ENCODE results near the gene EN1.

DNA sequence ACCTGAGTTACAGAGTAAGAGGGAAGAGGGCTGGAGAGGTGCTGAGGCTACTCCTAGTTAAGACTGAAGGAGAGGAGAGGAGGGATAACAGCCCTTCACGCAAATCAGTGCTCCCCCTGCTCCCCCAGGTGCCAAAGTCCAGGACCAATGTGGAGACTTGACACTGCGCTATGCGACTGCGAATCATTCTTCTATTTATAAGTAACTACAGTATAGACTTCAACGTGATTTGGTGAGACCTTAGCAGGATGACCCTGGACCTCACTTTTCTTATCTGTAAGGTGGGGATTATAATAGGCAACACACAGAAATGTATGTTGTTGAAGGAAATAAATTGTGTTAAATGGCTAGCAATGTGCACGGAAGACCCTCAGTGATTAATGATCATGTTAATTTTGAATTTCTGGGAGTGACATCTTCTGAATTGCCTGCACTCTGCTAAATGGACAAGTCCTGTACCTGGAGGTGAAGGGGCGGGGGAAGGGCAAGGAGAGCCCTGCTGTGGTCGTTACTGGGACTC is 11.0 kb downstream of the EN1 start:
- TF ChIP-seq POLR2A (IDR thresholded peaks at IDR 0.05; ENCODE audit: low read depth, low read length), result no peak
- no peak for TF ChIP-seq POLR2AphosphoS5 (IDR thresholded peaks at IDR 0.05; ENCODE audit: low read depth, low read length)
